Osteoblast (primary cell): Measurements from ENCODE around the gene FAM110A. TPM values are rescaled to one million over a fixed set of nuclear protein-coding genes. Genes with fewer than 3 reads are reported as not detected.

Experiments
- DNase-seq: peaks from one replicate; pipeline ENCODE4 v3.0.0; 2011; ENCODE audit warnings: low spot score, mixed read lengths; ENCODE audit not compliant: insufficient read length; ENCODE audit errors: missing footprints
- H2AFZ ChIP-seq: 2 replicates; pipeline ENCODE4 v1.6.0; 2011; ENCODE audit warnings: mild to moderate bottlenecking, low read length
- H3K27ac ChIP-seq: 2 replicates; pipeline ENCODE4 v1.5.1; 2011; ENCODE audit warnings: mild to moderate bottlenecking, low read depth, low read length, moderate library complexity
- H3K27me3 ChIP-seq: 2 replicates; pipeline ENCODE4 v1.6.0; 2012; ENCODE audit warnings: mild to moderate bottlenecking, control low read depth, inconsistent platforms, low read length, moderate library complexity; ENCODE audit not compliant: insufficient read depth
- H3K36me3 ChIP-seq: 2 replicates; pipeline ENCODE4 v1.5.1; 2011; ENCODE audit warnings: mild to moderate bottlenecking, low read length, control low read depth, moderate library complexity; ENCODE audit not compliant: insufficient read depth
- H3K4me1 ChIP-seq: 2 replicates; pipeline ENCODE4 v1.5.1; 2011; ENCODE audit warnings: mild to moderate bottlenecking, low read length, control low read depth, moderate library complexity; ENCODE audit not compliant: insufficient read depth
- H3K4me2 ChIP-seq: 2 replicates; pipeline ENCODE4 v1.6.0; 2011; ENCODE audit warnings: mild to moderate bottlenecking, low read length; ENCODE audit not compliant: insufficient read depth
- H3K4me3 ChIP-seq: fragments of 200-600 bp; sonication (generic); 3 replicates; pipeline ENCODE4 v1.5.1; 2012; ENCODE audit warnings: mild to moderate bottlenecking, low read length, inconsistent platforms; ENCODE audit not compliant: insufficient read depth
- H3K79me2 ChIP-seq: 2 replicates; pipeline ENCODE4 v1.6.0; 2012; ENCODE audit warnings: mild to moderate bottlenecking, low read length, control low read depth, inconsistent platforms; ENCODE audit not compliant: insufficient read depth
- H3K9me3 ChIP-seq: 2 replicates; pipeline ENCODE4 v1.5.1; 2011; ENCODE audit warnings: low read depth, low read length, control low read depth
- H4K20me1 ChIP-seq: 2 replicates; pipeline ENCODE4 v1.6.0; 2012; ENCODE audit warnings: mild to moderate bottlenecking, low read length, control low read depth; ENCODE audit not compliant: insufficient read depth
- CTCF ChIP-seq: IDR thresholded peaks from 2 replicates; pipeline ENCODE4 v1.5.1; 2011; ENCODE audit warnings: mild to moderate bottlenecking, low read depth, low read length, moderate library complexity; ENCODE audit errors: extremely low read depth
- total RNA-seq: library from RNA; depleted of rRNA; stranded (reverse); fragments of >200 nt; gene quantifications from 2 replicates; pipeline ENCODE4 v1.2.3, GENCODE V29; 2012

Gene FAM110A
- total RNA-seq, 1 donor, result 9.8 TPM

GRCh38 chr20:884983-885952 is 51.8 kb downstream of the FAM110A start:
- DNase-seq, result peak; percentile 93
- TF ChIP-seq CTCF, result peak; percentile 33

GRCh38 chr20:887137-887536 is 53.6 kb downstream of the FAM110A start:
- Histone ChIP-seq H3K4me3 (no peak overlapping the region), H3K27me3 (no peaks in the 10 kb centered on the region), H3K27ac (no peak overlapping the region), H3K4me1 (peaks cover under 1% of the 10 kb centered on the region), H3K79me2 (no peaks in the 10 kb centered on the region), H3K4me2 (no peak overlapping the region), H3K36me3 (no peaks in the 10 kb centered on the region), H3K9me3 (no peaks in the 10 kb centered on the region), H2AFZ (no peak overlapping the region), H4K20me1 (no peaks in the 10 kb centered on the region)
- peak; percentile 47 for DNase-seq
- TF ChIP-seq CTCF, result no peak

More at GRCh38 chr20:884983-885952, 51.8 kb downstream of the FAM110A start:
- Histone ChIP-seq H4K20me1 (no peaks in the 10 kb centered on the region), H3K79me2 (no peaks in the 10 kb centered on the region), H3K36me3 (no peaks in the 10 kb centered on the region), H2AFZ (no peak overlapping the region), H3K9me3 (no peaks in the 10 kb centered on the region), H3K27me3 (no peaks in the 10 kb centered on the region), H3K27ac (no peak overlapping the region), H3K4me2 (no peak overlapping the region), H3K4me3 (no peak overlapping the region), H3K4me1 (peaks cover 11% of the 10 kb centered on the region)

- Histone ChIP-seq H3K36me3 (no peaks in the 10 kb centered on the region), H3K27ac (no peak overlapping the region), H3K27me3 (peaks cover 5% of the 10 kb centered on the region), H3K79me2 (no peaks in the 10 kb centered on the region), H3K4me3 (no peak overlapping the region), H3K4me2 (no peak overlapping the region), H4K20me1 (no peaks in the 10 kb centered on the region), H3K4me1 (no peaks in the 10 kb centered on the region), H2AFZ (no peak overlapping the region), H3K9me3 (no peaks in the 10 kb centered on the region)
- peak; percentile 58 for DNase-seq
- no peak for TF ChIP-seq CTCF
Observed at GRCh38 chr20:888057-888456, 54.5 kb downstream of the FAM110A start.

- no peak overlapping the region for H3K27ac ChIP-seq
- peaks cover 5% of the 10 kb centered on the region for H3K27me3 ChIP-seq
- H3K36me3 ChIP-seq, result no peaks in the 10 kb centered on the region
- H3K79me2 ChIP-seq, result no peaks in the 10 kb centered on the region
- no peak overlapping the region for H3K4me2 ChIP-seq
- TF ChIP-seq CTCF, result no peak
- DNase-seq, result no peak
- no peak overlapping the region for H2AFZ ChIP-seq
- H3K4me1 ChIP-seq, result no peaks in the 10 kb centered on the region
- no peaks in the 10 kb centered on the region for H3K9me3 ChIP-seq
- H3K4me3 ChIP-seq, result no peak overlapping the region
- no peaks in the 10 kb centered on the region for H4K20me1 ChIP-seq
Observed at GRCh38 chr20:889106-889505, 55.6 kb downstream of the FAM110A start.
